AG10803 (cell line): Measurements from ENCODE around the gene RPTOR.

Experiments used
- DNase-seq: peaks from one replicate; pipeline ENCODE4 v3.0.0; 2010; ENCODE audit warnings: low read depth
- H3K4me3 ChIP-seq: 2 replicates; pipeline ENCODE4 v1.5.1; 2011; ENCODE audit warnings: mild to moderate bottlenecking, low read length, control low read depth
- TF ChIP-seq, protein P1 (sequence below): conservative IDR thresholded peaks from 2 replicates; pipeline ENCODE4 v1.5.1; 2011; ENCODE audit warnings: mild to moderate bottlenecking, low read length, control low read depth, inconsistent platforms

RPTOR gene

DNA sequence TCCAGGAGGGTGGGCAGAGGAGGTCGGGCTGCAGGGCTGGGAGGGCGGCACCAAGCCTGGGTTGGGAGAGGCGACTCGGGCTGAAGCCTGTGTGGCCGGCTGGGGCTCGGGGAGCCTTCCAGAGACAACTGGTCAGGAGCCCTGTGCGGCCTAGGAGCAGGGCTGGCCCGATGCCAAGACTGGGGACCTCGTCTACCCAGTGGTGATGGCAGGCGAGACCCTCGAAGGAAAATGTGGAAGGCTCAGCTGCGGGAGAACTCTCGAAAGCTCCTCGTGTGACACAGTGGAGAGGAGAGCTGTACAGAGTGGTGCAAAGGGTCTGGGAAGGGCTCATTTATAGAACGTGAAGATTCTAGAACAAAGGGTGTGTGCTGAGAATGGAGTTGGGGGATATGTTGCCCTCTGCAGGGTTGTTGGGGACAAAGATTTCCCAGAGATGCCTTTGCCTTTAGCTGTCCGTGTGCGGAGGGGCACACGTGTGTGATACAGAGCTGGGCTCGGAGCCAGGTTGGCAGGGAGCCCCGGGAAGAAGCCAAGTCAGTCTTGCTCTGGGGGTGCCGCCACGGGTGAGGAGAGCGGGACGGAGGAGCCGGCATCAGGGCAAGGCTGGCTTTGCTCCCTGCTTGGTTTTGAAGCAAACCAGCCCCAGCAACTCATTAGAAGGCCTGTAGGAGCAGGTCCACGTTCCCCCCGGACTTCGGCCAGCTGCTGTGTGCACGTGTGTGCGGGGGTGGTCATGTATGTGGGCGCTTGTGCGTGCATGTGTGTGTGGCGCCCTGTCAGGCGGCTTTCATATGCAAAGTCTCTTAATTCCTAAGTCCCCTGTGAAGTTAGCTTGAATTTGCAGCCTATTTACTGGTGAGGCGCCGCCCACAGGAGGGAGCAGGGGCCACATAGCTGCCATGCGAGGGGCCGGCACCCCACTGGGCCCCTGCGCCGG, 314.6 kb downstream of the RPTOR start:
- no peak overlapping the region for H3K4me3 ChIP-seq
- TF ChIP-seq, protein P1, sequence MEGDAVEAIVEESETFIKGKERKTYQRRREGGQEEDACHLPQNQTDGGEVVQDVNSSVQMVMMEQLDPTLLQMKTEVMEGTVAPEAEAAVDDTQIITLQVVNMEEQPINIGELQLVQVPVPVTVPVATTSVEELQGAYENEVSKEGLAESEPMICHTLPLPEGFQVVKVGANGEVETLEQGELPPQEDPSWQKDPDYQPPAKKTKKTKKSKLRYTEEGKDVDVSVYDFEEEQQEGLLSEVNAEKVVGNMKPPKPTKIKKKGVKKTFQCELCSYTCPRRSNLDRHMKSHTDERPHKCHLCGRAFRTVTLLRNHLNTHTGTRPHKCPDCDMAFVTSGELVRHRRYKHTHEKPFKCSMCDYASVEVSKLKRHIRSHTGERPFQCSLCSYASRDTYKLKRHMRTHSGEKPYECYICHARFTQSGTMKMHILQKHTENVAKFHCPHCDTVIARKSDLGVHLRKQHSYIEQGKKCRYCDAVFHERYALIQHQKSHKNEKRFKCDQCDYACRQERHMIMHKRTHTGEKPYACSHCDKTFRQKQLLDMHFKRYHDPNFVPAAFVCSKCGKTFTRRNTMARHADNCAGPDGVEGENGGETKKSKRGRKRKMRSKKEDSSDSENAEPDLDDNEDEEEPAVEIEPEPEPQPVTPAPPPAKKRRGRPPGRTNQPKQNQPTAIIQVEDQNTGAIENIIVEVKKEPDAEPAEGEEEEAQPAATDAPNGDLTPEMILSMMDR: peak; percentile 43
- DNase-seq: peak; percentile 92

DNA sequence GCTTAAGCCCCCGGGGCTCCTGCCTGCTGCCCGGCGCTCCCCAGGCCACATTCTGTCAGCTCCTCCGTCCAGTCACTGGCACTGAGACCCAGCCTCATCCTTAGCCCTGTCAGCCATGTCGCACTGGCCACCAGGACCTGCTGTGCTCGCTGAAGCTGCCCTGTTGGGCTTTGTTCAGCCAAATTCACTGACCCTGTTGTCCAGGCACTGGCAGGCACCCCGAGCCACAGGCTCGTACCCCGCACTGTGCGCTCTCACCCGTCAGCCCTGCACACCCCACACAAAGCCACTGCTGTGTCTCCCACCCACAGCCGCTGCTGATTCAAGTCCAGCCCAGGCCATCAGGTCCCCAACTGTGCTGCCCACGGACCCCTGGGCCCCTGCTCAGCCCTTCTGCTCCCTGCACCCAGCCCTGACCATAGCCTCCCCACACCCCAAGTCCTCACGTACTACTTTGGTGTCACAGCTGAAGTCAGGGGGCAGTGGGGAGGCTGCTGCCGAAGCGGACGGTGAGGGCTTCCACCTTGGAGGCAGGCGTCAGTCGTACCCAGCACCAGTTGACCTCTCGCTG, 315.5 kb downstream of the RPTOR start:
- TF ChIP-seq, protein P1: no peak
- no peak for DNase-seq
- no peak overlapping the region for H3K4me3 ChIP-seq

DNA sequence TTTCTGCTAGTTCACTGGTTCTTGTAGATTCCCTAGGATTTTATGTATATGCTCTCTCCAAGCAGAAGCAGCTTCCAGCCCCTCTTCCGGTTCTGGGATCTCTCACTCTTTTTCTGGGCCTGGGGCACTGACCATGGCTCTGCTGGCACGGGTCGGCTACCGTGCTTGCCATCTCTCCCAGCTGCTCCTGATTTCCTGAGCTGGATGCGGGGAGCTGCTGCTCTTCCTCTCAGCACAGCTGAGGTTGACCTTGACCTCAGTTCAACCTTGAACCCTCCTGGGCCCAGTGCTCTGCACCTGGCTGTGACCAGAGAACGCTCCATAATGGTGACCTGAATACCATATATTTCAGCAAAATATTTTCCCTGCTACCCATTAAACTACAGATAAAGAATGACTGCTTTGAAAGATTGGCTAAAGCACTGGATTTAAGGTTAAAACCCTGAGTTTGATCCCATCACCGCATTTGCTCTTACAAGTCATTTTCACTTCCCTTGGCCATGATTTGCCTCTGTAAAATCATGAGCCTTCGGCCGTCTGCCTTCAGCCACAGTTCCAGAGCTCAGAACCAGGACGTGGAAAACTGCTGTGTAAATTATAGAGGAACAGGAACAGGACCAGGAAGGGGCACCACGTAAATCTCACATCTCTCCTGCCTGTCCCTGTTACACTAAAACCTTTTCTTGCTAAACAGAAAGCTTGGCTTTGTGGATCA, 316.2 kb downstream of the RPTOR start:
- no peak overlapping the region for H3K4me3 ChIP-seq
- TF ChIP-seq, protein P1: no peak
- no peak for DNase-seq

DNA sequence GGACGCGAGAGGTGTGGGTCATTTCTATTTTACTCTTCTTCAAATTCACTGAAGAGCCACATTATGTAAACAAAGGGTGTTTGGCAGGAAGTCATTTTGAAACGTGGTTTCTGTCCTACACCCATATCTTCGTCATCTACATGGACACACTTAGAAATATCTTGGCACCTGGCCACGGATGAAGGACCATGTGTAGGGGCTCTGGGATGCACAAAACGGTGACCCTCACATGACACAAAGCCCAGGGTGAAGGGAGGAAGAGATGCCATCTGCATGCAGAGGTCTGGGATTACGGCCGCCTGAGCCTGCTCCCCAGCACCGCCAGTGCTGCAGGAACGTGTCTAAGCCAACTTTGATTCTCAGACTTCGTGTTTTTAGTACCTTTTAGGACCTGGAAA, 316.8 kb downstream of the RPTOR start:
- TF ChIP-seq, protein P1: no peak
- no peak for DNase-seq

DNA sequence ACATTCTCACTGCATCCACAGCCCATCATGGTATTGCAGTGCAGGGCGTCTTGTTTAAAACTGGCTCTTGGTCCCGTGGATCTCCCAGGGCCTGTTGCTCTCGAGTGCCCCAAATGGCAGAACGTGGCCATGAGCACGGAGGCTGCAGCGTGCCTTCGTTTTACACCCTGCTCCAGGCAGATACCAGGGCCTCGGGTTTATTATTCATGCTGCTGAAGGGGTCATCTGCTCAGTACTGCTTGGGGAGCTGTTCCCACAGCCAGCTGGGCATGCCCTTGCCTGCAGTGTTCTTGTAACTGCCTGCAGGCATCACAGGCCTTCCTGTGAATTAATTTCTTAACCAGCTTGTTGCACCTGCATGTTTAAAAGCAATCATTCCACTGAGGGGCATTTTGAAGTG, 317.3 kb downstream of the RPTOR start:
- TF ChIP-seq, protein P1: peak; percentile 55
- peak; percentile 27 for DNase-seq

More for the DNA sequence above, 316.8 kb downstream of the RPTOR start:
- H3K4me3 ChIP-seq: no peak overlapping the region

DNA sequence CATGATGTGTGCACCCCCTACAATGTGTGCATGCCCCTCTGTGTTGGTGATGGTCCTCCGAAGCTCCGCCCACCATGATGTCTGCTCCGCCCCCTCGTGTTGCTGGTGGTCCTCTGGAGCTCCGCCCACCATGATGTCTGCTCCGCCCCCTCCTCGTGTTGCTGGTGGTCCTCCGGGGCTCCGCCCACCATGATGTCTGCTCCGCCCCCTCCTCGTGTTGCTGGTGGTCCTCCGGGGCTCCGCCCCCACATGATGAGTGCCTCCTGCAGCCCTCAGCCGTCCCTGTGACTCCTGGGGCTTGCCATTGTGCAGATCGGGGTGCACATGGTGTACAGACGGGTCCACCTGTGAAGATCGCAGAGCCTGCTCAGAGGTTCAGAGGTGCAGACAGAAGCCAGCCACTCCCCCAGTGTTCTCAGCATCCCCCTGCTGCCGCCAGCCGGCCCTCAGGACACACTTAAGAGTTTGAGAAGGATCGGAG, 317.9 kb downstream of the RPTOR start:
- DNase-seq: no peak
- TF ChIP-seq, protein P1: no peak
- H3K4me3 ChIP-seq: no peak overlapping the region

More for the DNA sequence above, 317.3 kb downstream of the RPTOR start:
- H3K4me3 ChIP-seq: no peak overlapping the region
